Muscle layer of colon (tissue), 2 donors: ENCODE data around the gene CIAO1.

Experiments used
- H3K27ac ChIP-seq: one replicate; pipeline ENCODE4 v1.7.0; 2013; ENCODE audit warnings: low read depth, mild to moderate bottlenecking, low read length, moderate library complexity
- H3K27me3 ChIP-seq, 2 donors: one replicate each; pipeline ENCODE4 v1.7.0; 2013; ENCODE audit warnings: low read length in 2 of 2, mild to moderate bottlenecking in 2 of 2; ENCODE audit not compliant: insufficient read depth in 2 of 2, control insufficient read depth in 1 of 2
- H3K36me3 ChIP-seq: one replicate; pipeline ENCODE4 v1.7.0; 2013; ENCODE audit warnings: mild to moderate bottlenecking, low read length; ENCODE audit not compliant: insufficient read depth
- H3K4me1 ChIP-seq: one replicate; pipeline ENCODE4 v1.7.0; 2013; ENCODE audit warnings: mild to moderate bottlenecking, low read length; ENCODE audit not compliant: insufficient read depth
- H3K4me3 ChIP-seq, 2 donors: one replicate each; pipeline ENCODE4 v1.7.0; 2013; ENCODE audit warnings: low read length in 2 of 2, low read depth in 1 of 2, mild to moderate bottlenecking in 1 of 2, moderate library complexity in 1 of 2
- H3K9ac ChIP-seq: one replicate; pipeline ENCODE4 v1.7.0; 2013; ENCODE audit warnings: low read length
- H3K9me3 ChIP-seq: one replicate; pipeline ENCODE4 v1.7.0; 2013; ENCODE audit warnings: mild to moderate bottlenecking, low read length
- donor health status: abdominal sarcoma.
- donor health status: Adenocarcinoma of cecum.

The CIAO1 gene

GRCh38 chr2:96317584-96317997 is 51.6 kb downstream of the CIAO1 start:
- Histone ChIP-seq H3K27me3 (peaks cover 10 to 27% of the 10 kb centered on the region in 2 donors), H3K4me1 (peaks cover 9% of the 10 kb centered on the region), H3K36me3 (no peaks in the 10 kb centered on the region), H3K4me3 (no peak overlapping the region), H3K9me3 (no peaks in the 10 kb centered on the region), H3K9ac (no peak overlapping the region), H3K27ac (no peak overlapping the region)

GRCh38 chr2:96318723-96319122 is 52.7 kb downstream of the CIAO1 start:
- Histone ChIP-seq H3K9me3 (no peaks in the 10 kb centered on the region), H3K27ac (no peak overlapping the region), H3K27me3 (peaks cover 18 to 38% of the 10 kb centered on the region in 2 donors), H3K9ac (no peak overlapping the region), H3K4me3 (no peak overlapping the region), H3K36me3 (no peaks in the 10 kb centered on the region), H3K4me1 (peaks cover 9% of the 10 kb centered on the region)

DNA sequence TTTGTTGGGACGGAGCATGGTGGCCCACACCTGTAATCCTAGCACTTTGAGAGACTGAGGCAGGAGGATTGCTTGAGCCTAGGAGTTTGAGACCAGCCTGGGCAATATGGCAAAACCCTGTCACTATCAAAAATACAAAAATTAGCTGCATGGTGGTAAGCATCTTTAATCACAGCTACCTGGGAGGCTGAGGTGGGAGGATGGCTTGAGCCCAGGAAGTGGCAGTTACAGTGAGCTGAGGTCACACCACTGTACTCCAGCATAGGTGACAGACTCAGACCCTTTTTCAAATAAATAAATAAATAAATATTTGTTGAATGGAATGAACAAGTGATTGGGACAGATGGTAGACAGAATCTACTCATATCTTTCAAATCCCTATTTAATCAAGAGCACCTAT is 53.4 kb downstream of the CIAO1 start:
- Histone ChIP-seq H3K9ac (no peak overlapping the region), H3K27ac (no peak overlapping the region), H3K4me1 (peaks cover 9% of the 10 kb centered on the region), H3K4me3 (no peak overlapping the region), H3K27me3 (peaks cover 24 to 44% of the 10 kb centered on the region in 2 donors), H3K36me3 (no peaks in the 10 kb centered on the region), H3K9me3 (no peaks in the 10 kb centered on the region)

DNA sequence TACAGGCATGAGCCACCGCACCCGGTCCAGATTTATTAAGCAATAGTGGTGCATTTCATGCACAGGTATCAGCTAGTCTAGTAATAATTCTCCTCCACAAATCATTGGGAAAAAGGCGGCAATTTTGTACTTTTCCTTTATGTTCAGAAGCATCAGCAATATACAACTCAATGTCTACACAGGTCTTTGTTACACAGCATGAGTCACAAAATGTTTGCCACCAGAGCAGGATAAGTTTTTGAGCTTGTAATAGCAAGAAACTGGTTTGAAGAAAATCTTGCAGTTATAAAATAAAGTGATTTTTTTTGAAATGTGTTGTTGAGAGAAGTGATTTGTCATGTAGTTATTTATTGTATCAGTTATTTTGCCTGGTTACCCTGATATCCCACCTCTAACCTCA is 54.3 kb downstream of the CIAO1 start:
- no peaks in the 10 kb centered on the region for H3K9me3 ChIP-seq
- peaks cover 33 to 53% of the 10 kb centered on the region in 2 donors for H3K27me3 ChIP-seq
- no peak overlapping the region for H3K27ac ChIP-seq
- no peaks in the 10 kb centered on the region for H3K36me3 ChIP-seq
- H3K9ac ChIP-seq, result no peak overlapping the region
- H3K4me3 ChIP-seq, result no peak overlapping the region
- H3K4me1 ChIP-seq, result peaks cover 9% of the 10 kb centered on the region

GRCh38 chr2:96320728-96321622 is 55.0 kb downstream of the CIAO1 start:
- Histone ChIP-seq H3K27ac (no peak overlapping the region), H3K4me1 (peaks cover 9% of the 10 kb centered on the region)

More at GRCh38 chr2:96320728-96321622, 55.0 kb downstream of the CIAO1 start:
- H3K36me3 ChIP-seq, result no peaks in the 10 kb centered on the region
- no peaks in the 10 kb centered on the region for H3K9me3 ChIP-seq
- no peak overlapping the region for H3K9ac ChIP-seq
- peak overlapping the region; percentile 56 to 81 for H3K4me3 ChIP-seq
- peaks cover 38 to 60% of the 10 kb centered on the region in 2 donors for H3K27me3 ChIP-seq
